SW 1271 (cell line): ENCODE measurements around the gene SLAMF1.
"Not testable (repeated sequence)": the region's sequence is repeated elsewhere in the genome, so short reads cannot be mapped to it uniquely, and the experiment has no call there.

ENCODE experiments used
- DNase-seq, 2 experiments: peaks; one replicate each; lab custom pipeline; 2025; lab: John Stamatoyannopoulos, UW

The SLAMF1 gene

DNA sequence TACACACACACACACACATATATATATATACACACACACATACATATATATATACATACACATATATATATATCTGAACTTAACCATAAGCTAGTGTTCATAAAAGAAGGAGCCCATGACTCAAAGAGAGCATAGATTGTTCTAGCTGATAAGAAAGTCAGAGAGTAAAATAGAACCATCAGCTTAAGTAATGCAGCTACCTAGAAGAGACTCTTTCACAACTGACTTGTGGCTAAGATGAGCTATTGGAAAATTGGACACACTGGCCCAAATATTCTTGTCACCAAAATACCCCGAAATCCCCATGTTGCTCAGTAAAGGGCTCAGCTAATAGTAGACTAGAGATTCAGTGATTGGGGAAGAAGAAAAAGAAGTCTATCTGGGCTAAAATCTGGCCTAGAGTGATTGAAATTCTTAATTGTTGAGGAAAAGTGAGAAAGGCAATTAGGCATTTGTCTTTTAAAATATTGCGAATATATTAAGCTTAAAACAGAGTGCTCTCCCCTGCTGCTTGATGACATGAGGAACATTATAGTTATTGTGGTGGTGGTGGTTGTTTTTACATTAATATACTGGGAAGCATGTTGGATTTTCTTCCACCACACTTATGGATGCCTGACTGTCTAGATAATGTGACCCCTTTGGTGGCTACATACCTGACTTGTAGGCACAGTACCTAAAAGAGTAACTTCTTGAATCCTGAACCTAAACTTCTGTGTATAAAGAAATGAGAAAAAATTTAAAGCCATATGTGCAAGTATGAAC lies 6.3 kb downstream of the SLAMF1 start:
- DNase-seq = no peak

DNA sequence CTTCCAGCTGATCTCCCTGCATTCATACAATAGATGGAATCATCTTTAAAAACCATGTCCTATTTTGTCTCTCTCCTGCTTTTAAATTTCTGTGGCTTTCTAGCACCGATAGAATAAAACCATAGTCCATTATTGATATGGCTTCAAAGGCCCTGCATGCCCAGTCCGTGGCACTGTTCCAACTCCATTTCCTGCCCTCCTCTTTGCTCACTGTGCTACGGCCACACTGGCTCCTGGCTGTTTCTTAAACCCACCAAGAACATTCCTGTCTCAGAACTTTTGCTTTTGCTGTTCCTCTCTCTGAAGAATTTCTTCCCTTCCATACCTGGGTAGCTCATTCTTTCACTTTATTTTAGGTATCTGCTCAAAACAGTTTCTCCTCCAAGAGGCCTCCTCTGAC lies 7.2 kb downstream of the SLAMF1 start:
- DNase-seq = no peak

DNA sequence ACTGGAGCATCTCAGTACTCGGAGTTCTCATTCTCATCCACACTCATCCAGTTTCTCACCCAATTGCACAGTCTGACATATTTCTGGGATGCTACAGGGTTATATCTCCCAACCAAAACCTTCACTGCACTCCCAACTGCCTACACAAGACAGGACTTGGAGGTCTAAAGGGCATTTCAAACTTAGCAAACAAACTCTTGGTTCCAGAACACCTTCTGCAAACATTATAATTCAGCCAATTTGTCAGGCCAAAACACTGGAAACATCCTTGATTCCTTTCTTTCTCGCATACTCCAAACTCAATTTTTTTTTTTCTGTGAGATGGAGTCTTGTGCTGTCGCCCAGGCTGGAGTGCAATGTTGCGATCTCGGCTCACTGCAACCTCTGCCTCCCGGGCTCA lies 7.9 kb downstream of the SLAMF1 start:
- no peak for DNase-seq

DNA sequence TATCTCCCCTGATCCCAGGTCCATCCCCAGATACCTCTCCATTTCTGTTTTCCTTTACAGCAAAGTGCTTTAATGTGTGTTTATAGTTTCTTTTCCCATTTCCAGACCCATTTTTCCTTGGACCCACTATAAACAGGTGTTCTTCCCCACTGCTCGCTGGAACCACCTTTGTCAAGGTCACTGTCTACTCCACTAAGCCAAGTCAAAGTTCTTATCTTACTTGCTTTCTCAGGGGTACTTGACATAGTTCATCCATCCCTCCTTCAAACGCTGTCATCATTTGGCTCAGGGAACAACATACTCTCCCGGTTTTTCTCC lies 8.3 kb downstream of the SLAMF1 start:
- no peak for DNase-seq

DNA sequence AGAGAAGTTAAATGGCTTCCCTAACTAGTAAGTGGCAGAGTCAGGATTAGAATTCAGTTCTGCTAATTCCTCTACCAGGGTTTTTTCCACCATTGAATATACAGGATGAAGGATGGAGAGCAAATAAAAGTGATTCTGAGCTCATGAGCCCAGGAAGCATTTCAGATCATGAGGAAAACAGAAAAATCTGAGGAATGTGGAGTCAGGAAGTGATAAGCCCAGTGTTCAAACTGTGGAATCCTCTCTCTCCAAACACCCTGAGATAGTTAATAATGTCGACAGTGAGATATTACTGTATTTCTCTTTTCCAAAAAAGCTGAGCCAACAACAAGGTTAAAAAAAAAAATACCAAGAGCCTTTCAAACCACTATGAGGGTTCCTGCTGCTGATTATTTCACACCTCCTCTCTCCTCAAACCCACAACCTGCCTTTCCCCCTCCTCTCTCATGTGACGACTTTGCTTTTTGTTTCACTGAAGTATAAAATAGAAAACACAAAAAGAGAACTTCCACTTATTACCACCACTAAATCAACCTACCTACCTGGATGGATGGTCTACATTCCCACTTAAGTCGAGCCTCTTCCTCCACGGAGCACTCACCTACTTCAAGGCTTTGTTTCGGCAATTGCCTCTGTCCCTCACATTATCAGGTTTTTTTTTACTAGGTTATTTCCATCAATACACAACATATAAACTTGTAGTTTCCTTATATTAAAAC lies 8.9 kb downstream of the SLAMF1 start:
- peak in 1 of 2 experiments; percentile 3 for DNase-seq

DNA sequence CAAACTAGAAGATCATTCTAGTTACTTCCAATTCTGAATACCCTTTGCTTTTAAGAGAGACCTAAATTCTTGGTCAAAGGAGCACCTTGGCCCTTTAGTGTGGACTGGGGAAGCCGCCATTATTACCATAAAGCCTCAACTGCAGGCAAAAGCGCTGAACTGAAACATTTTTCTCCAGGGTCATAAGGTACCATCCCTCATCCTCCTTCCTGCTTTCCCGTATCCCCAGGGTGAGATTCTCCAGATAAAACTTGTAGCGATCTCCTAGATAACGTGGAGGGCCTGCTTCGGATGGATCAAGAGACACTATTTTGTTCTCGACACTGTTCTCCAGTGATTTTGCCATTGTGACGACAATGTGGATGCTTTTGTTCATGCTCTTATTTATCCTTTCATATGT lies 9.8 kb downstream of the SLAMF1 start:
- DNase-seq = no peak

DNA sequence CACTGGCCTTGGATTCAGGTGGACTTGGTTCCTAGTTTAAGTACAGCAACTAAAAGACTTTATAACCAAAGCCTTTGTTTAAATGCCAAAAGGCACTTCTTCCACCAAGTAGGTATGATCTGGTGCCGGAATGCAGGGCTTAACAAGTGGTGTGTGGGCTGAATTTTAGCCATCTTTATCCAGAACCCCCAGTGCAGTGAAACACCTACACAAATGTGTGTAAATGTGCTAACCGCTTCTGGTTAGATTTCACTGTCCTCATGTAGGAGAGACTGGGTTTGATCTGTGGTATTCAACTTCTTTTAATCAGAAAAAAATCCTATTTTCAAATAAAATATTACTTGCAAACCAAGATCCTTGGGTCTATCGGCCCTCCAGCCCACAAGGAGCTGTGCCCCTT lies 10.3 kb downstream of the SLAMF1 start:
- no peak for DNase-seq

DNA sequence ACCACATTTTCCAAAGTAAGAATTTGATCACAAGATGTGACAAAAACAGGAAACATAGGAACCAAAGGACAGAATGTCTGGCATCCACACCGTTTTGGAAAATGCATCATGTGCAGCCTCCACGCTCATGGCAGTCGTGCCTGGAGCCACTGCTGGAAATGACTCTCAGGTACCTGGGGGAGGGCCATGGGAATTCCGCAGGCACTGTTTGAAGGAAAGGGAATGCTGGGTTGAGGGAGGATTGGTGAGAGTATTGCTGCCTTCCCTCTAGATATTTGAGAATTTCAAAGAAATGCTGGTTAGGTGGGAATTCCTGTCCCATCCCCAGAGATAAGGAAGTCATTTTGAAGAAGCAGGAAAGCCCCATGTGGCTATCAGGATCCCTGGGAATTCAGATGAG lies 10.8 kb downstream of the SLAMF1 start:
- no peak for DNase-seq

DNA sequence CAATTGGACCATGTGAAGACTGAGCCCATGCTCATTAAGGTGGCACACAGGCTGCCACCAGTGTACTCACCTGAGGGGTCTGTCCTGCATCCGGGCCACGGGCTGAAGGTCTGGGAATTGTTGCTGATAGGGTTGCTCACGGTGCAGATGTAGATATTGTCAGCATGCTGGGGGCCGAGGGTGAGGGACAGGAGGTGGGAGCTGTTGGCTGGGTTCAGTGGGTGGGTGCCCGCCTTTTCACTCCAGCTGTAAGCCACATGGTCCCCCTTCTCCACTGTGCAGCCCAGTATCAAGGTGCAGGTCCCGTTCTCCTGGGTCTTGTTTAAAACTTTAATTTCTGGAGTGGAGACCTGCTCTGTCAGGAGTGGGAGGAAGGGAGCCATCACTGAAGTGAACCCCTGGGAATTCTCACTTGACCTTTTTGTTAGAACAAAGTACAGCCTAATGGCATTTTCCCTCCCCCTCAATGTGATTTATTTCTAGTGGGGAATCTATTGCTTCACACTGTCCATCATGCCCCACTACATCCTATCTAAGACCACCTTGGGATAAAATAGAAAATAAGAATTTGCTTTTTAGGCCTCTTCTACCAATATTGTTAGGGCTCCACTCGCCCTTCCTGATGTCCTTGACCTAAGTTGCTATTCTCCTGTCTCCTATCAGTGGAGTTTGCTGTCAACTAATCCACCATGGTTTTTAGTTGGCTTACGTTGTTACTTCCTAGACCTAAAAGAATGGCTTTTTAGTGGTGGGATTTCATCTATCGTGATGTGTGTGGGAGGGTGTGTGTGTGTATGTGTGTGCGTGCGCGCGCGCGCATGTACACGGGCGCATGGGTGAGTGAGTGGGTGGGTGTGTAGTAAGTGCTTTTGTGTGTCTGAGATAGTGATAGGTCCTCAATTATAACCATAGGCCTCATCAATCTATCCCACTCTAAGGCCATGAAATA lies 12.0 kb downstream of the SLAMF1 start:
- no peak for DNase-seq

DNA sequence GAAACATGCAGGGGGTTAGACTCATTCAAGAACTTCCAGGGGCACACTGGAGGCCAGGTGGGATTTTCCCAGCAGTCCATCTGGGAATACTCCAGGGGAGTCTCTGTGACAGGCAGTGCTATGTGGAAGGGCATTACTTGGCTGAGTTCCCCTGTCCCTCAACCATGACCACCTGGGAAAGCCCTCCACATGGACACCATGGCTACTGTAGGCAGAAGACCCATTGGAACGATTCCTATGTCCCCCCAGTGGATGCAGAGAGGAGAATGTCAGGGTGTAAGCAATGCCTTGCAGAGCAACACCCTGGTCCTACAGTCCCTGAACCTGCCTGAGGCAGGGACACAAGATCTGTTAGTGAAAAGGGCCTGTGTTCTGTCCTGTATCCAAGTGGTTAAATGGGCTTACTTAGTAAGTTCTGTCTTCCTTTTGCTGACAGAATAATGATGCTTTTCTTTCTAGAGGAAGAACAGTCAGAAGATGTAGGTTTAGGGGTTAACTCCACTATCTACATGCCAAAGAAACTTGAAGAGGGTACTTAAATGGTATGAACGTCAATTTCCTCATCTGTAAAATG lies 13.4 kb downstream of the SLAMF1 start:
- DNase-seq = no peak

DNA sequence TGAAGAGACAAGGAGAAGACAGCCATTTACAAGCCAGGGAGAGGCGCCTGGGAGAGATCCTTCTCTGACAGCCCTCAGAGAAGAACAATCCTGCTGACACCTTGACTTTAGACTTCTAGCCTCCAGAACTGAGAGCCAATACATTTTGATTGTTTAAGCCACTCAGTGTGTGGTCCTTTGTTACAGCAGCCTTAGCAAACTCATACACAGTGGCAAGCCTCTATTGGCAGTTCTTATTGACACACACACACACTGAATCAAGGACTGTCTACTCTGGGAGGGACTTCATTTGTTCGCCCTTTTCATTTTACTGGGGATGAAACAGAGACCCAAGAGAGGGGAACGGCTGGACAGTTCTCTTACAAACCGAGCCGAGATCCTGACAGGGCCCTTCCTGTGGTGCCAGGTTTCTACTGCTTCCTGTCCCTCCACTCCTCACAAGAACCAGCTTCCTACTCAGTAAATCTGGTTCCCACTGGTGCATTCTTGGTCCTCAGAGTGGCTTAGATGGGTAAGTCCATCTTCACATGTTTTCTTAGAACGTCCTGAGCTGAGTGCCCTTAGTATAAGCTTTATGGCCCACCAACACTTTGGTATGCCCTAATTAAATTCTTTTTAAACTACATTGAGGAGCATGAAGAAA lies 14.7 kb downstream of the SLAMF1 start:
- no peak for DNase-seq

DNA sequence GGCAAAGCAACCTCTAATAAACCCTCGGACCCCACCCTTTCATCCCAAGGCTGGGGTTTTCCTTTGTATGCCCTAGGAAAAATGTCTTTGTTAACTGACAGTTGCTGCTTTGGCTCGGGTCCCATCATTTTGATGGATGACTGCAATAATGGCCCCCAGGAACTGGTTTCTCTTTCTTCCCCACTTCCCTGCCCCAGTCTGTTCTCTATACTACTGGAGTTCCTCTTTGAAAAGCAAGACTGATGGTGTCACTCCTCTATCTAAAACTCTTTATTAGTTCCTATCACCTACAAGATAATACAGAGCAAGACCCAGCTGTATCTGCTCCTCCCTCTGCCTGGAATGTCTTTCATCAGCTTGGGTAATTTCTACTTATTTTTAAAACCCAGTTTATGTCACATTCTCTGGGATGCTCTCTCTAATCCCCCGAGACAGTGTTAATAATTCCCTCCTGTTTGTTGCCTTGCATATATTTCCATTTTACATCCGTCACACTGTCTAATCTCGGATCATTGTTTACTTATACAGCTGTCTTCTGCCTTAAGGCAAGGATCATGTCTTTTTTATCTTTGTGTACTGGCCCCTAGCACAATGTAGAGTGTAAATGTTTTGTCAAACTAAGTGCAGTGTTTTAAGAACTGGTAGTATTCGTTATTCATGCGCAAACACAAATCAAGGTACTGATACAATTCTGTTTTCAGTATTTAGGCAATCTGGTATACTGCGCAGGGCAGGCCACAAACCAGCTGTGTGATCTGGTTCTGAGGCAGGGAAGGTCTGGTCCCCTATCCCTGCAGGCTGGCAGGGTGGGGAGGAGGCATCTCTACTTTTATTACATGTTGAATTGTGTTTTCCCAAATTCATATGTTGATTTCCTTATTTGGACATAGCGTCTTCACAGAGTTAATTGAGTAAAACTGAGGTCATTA lies 16.1 kb downstream of the SLAMF1 start:
- DNase-seq = no peak

DNA sequence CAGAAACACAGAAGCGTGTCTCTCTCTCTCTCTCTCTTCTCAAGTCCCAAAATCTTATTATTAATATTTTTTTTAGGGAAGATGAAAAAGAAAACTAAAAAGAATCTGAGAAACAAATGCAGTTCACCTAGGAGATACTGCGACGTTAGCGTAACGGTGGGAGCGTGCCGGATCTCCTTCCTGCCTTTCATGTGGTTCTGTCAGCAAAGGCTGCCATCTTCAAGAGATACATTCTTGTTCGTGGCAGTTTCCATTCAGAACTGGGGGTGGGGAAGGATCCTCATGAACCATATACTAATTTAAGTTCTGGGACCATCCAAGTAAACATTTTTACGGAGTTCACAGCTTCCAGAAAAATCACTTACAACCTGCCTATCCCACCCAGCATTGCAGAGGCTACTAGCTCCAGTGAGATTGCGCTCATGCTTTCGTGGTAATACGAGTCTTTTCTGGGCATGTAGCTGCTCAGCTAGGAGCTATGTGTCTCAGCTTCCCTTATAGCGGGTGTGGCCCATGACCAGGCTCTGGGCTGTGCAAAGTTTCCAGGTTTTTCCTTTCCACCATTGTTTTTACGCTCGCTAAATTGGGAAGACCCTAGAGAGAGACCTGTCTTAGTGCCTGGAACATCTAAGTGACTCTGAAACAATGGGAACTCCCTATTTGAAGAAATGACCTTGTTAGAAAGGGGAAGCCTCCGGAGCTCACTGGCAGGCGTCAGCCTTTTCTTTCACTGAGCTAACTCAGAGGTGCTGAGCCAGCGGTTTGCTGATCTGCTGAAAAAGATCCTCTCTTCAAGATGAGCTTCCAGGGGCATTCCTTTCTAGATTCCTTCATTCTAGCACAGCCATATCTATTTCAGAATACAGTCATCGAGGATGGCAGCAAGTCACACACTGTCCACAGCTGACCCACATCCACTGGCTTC lies 17.3 kb downstream of the SLAMF1 start:
- no peak for DNase-seq

DNA sequence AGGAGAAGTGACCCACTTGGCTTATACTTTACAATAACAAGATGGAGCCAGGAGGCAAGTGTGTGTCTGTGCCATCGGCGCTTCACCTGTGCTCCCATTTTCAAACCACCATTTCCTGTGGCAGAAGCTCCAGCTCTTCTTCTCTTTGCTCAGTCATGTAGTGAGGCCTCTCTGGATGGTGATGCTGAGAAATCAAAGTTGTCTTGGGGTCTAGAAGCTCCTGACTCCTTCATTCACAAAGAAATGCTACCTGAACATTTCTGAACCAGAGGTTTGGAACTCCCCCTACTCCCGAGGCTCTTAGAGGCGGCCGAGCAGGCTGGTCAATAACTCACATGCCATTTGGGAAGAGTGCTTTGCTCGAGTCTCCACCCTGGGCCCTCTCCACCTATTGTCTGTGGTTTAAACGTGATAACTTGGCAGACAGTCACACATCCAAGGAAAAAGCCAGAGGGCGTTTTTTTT lies 18.0 kb downstream of the SLAMF1 start:
- DNase-seq = no peak

DNA sequence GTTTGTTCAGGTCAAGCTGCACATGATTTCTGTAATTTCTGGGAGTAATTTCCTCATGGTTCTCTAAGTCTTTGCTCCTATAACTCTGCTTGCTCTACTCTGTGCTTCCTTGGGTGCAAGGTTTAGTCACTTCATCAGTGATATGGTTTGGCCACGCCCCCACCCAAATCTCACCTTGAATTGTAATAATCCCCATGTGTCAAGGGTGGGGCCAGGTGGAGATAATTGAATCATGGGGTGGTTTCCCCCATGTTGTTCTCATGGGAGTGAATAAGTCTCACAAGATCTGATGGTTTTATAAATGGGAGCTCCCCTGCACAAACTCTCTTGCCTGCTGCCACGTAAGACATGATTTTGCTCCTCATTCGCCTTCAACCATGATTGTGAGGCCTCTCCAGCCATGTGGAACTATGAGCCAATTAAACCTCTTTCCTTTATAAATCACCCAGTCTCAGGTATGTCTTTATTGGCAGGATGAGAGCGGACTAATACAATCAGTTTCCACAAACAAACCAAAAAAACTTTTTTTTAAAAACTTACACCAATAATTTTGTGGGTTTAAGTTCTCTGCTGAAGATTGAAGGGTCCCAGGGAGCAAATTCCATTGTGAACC lies 19.1 kb downstream of the SLAMF1 start:
- DNase-seq = not testable (repeated sequence)

DNA sequence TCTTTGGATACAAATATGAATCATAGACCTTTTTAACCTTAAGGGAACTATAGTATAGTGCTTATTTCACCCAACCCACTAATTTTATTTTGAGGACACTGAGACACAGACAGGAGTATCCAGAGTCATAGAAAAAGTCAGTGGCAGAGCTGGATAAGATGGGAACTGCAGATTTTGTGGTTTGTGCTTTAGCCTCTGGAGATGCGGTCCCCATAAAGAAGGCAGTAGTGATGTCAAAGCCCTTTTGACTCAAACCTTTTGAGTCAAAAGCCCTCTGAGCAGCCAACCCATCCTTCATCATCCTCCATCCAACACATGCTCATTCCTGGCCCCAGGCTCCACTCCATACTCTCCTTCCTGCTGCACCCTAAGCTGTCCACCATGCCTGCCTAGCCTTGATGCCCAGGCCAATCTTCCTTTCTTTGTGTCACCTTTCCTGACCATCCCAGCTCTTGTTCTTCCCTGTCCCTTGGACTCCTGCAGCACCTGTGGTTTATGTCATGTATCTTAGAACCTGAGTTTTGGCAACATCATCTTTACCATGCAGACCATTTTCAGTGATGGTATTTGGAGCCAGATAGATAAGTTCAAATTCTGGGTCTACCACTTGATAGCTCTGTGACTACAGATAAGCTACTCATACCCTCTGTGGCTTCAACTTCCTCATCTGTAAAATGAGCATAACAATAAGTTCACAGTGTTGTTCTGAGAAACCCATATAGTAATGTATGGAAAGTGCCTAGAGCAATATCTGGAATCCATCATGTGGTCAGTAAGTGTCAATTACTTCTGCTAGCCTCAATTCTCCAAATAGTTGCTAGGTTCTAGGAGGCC lies 20.1 kb downstream of the SLAMF1 start:
- no peak for DNase-seq

DNA sequence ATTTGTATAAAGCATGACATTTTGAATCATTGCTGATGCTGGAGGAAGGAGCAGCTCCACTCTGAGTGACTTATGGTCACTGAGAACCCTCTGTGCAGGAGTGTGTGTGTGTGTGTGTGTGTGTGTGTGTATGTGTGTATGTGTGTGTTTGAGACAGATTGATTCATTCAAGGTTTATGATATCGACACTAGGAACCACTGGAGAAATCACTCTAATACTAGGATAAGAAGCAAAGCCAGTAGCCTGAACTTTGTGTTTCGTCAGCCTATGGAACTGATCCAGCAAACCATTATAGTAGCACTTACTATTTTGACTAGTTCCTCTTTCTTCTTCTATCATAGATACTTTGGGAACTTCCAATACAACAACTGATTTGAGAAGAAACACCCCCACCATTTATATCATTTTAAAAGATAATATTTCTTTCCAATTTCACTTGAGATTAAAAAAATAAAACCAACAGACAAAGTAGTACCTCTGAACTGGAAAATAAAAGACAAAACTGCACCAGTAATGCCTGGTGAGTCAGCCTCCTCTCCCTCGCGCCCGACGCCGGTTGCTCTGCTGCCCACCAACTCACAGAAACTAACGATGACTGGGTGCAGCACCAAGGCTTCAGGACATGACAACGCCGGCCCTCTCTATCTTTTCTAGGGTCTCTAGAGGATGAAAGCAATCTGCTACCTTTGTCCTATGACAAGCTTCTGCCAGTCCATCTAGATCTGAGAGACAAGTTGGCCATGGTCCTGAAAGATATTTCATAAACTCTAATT lies 20.9 kb downstream of the SLAMF1 start:
- DNase-seq = no peak
